Cardiac muscle cell (in vitro differentiated cells and primary cell): ENCODE data around the gene TRIM10. TPM values are rescaled to one million over a fixed set of nuclear protein-coding genes. Genes with fewer than 3 reads are reported as not detected.

Experiments
- DNase-seq, 2 donors: peaks; one replicate each; pipeline versions ENCODE4 v3.0.0 to v3.0.0-alpha.2; 2010 to 2017; ENCODE audit warnings: low read depth in 1 of 2, low spot score in 1 of 2
- H3K27ac ChIP-seq: fragments of 200-600 bp; sonication (generic); 2 replicates; pipeline ENCODE4 v1.5.1; 2016
- H3K27me3 ChIP-seq: fragments of 200-600 bp; sonication (generic); 2 replicates; pipeline ENCODE4 v1.6.0; 2016; ENCODE audit warnings: control low read depth
- H3K36me3 ChIP-seq: fragments of 200-600 bp; sonication (generic); 2 replicates; pipeline ENCODE4 v1.5.1; 2016; ENCODE audit warnings: control low read depth
- H3K4me1 ChIP-seq: fragments of 200-600 bp; sonication (generic); 2 replicates; pipeline ENCODE4 v1.8.1; 2017; ENCODE audit warnings: low read depth, mild to moderate bottlenecking, mixed run types
- H3K4me3 ChIP-seq: fragments of 200-600 bp; sonication (generic); 2 replicates; pipeline ENCODE4 v1.5.1; 2016; ENCODE audit warnings: mild to moderate bottlenecking
- H3K9me3 ChIP-seq: fragments of 200-600 bp; sonication (generic); 2 replicates; pipeline ENCODE4 v1.5.1; 2017; ENCODE audit warnings: low read depth, mild to moderate bottlenecking, control low read depth
- polyA plus RNA-seq: library from polyadenylated mRNA; unstranded; fragments of >200 nt; fragmentation: Nextera tagmentation; extraction: Ambion mirVana; gene quantifications from 2 replicates; pipeline ENCODE4 v1.2.1, GENCODE V29; 2016
- total RNA-seq: library from RNA; depleted of rRNA; stranded (reverse); fragments of >200 nt; gene quantifications from 2 replicates; pipeline ENCODE4 v1.2.3, GENCODE V29; 2016
- TF ChIP-seq, protein P1 (sequence below): IDR thresholded peaks from 2 replicates; pipeline ENCODE4 v1.5.1; 2012; ENCODE audit warnings: low read depth, mild to moderate bottlenecking, low read length

The TRIM10 gene
- total and polyA plus RNA-seq, 2 experiments from 2014 or later: not detected

DNA sequence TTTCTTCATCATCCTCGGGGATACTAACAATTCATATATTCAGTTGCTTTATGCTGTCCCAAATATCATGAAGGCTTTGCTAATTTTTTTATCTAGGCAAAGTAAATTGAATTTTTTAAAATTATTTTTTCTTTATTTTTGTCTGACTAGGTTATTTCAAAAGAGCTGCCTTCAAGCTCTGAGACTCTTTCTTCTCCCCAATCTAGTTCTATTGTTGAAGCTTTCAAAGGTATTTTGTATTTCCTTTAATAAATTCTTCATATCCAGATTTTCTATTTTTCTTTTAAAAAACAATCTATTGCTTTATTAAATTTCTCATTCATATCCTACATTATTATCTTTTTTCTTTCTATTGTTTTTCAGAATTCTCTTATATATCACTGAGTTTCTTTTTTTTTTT, 19.1 kb upstream of the TRIM10 start:
- TF ChIP-seq, protein P1, sequence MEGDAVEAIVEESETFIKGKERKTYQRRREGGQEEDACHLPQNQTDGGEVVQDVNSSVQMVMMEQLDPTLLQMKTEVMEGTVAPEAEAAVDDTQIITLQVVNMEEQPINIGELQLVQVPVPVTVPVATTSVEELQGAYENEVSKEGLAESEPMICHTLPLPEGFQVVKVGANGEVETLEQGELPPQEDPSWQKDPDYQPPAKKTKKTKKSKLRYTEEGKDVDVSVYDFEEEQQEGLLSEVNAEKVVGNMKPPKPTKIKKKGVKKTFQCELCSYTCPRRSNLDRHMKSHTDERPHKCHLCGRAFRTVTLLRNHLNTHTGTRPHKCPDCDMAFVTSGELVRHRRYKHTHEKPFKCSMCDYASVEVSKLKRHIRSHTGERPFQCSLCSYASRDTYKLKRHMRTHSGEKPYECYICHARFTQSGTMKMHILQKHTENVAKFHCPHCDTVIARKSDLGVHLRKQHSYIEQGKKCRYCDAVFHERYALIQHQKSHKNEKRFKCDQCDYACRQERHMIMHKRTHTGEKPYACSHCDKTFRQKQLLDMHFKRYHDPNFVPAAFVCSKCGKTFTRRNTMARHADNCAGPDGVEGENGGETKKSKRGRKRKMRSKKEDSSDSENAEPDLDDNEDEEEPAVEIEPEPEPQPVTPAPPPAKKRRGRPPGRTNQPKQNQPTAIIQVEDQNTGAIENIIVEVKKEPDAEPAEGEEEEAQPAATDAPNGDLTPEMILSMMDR: no peak

DNA sequence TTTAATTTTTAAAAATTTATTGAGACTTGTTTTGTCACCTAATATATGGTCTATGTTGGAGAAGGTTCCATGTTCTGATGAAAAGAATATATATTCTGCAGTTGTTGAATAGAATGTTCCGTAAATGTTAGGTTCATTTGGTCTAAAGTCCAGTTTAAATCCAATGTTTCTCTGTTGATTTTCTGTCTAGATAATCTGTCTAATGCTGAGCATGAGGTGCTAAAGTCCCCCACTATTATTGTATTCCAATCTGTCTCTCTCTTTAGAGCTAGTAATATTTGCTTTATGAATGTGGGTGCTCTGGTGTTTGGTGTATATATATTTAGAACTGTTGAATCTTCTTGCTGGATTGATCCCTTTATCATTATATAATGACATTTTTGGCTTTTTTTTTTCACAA, 17.8 kb upstream of the TRIM10 start:
- Histone ChIP-seq H3K4me1 (no peaks in the 10 kb centered on the region), H3K4me3 (no peak overlapping the region), H3K36me3 (no peaks in the 10 kb centered on the region), H3K27ac (no peak overlapping the region), H3K9me3 (no peaks in the 10 kb centered on the region), H3K27me3 (peaks cover 7% of the 10 kb centered on the region)
- no peak for DNase-seq
- TF ChIP-seq, protein P1: no peak

More for the DNA sequence above, 19.1 kb upstream of the TRIM10 start:
- no peak overlapping the region for H3K27ac ChIP-seq
- DNase-seq: no peak
- peaks cover under 1% of the 10 kb centered on the region for H3K27me3 ChIP-seq
- H3K36me3 ChIP-seq: no peaks in the 10 kb centered on the region
- H3K9me3 ChIP-seq: no peaks in the 10 kb centered on the region
- no peak overlapping the region for H3K4me3 ChIP-seq
- no peaks in the 10 kb centered on the region for H3K4me1 ChIP-seq

DNA sequence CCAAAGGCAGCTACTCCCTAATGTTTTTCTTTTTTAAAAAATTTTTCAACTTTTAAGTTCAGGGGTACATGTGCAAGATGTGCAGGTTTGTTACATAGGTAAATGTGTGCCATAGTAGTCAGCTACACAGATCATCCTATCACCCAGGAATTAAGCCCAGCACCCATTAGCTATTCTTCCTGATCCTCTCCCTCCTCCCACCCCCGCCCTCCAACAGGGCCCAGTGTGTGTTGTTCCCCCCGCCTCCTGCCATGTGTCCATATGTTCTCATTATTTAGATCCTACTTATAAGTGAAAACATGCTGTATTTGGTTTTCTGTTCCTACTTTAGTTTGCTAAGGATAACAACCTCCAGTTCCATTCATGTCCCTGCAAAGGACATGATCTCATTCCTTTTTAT, 14.8 kb upstream of the TRIM10 start:
- no peak for DNase-seq
- TF ChIP-seq, protein P1: no peak
- Histone ChIP-seq H3K27ac (no peak overlapping the region), H3K4me1 (peaks cover 4% of the 10 kb centered on the region), H3K27me3 (peaks cover 37% of the 10 kb centered on the region), H3K36me3 (no peaks in the 10 kb centered on the region), H3K4me3 (no peak overlapping the region), H3K9me3 (no peaks in the 10 kb centered on the region)

DNA sequence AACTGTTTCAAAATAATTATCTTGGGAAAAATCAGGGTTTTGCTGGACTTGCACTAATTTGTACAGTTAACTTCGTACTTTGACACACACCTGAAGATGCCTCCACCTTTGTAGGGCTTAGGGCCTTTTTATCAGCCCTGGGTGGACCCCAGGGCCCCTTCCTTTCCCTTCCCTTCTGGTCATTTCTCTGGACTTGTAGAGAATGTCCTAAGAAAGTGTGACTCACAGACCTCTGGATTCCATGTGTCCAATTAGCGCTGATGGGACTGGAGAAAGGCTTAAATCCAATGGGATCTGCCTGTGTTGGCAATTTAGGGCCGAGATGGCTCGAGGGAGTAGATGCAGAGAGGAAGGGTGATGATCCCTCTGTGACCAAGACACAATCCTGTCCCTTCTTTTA, 11.7 kb upstream of the TRIM10 start:
- no peak overlapping the region for H3K27ac ChIP-seq
- no peaks in the 10 kb centered on the region for H3K36me3 ChIP-seq
- H3K9me3 ChIP-seq: no peaks in the 10 kb centered on the region
- peaks cover 57% of the 10 kb centered on the region for H3K27me3 ChIP-seq
- TF ChIP-seq, protein P1: no peak
- no peak overlapping the region for H3K4me3 ChIP-seq
- peaks cover 4% of the 10 kb centered on the region for H3K4me1 ChIP-seq
- no peak for DNase-seq

DNA sequence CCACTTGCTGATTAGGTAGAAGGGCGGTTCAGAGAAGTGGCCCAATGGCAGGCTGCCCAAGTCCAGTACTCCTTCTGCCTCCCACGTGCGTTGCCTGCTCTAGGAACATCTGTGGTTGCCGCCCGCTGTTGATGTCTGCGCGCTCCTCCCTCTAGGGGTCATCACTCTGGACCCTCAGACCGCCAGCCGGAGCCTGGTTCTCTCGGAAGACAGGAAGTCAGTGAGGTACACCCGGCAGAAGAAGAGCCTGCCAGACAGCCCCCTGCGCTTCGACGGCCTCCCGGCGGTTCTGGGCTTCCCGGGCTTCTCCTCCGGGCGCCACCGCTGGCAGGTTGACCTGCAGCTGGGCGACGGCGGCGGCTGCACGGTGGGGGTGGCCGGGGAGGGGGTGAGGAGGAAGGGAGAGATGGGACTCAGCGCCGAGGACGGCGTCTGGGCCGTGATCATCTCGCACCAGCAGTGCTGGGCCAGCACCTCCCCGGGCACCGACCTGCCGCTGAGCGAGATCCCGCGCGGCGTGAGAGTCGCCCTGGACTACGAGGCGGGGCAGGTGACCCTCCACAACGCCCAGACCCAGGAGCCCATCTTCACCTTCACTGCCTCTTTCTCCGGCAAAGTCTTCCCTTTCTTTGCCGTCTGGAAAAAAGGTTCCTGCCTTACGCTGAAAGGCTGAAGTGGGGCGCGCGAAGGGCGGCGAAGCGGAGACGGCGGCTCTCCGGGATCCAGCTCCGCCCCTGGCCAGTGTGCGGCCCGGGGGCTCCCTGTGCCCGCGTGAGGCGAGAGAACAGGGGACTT, 10.9 kb upstream of the TRIM10 start:
- peaks cover 65% of the 10 kb centered on the region for H3K27me3 ChIP-seq
- TF ChIP-seq, protein P1: no peak
- H3K4me1 ChIP-seq: peaks cover 4% of the 10 kb centered on the region
- H3K9me3 ChIP-seq: no peaks in the 10 kb centered on the region
- peak; percentile 28 to 46 for DNase-seq
- H3K4me3 ChIP-seq: peak overlapping the region; percentile 11
- no peak overlapping the region for H3K27ac ChIP-seq
- H3K36me3 ChIP-seq: no peaks in the 10 kb centered on the region
